ENCODE data around the gene PACRG. TPM values are rescaled to one million over a fixed set of nuclear protein-coding genes. Genes with fewer than 3 reads are reported as not detected.
A peak's percentile ranks its signal among the peaks of the same experiment; 100 is the strongest.

Gene PACRG
- total and polyA plus RNA-seq, 2 experiments from 2014 or later, result 0.17 to 0.68 TPM

DNA sequence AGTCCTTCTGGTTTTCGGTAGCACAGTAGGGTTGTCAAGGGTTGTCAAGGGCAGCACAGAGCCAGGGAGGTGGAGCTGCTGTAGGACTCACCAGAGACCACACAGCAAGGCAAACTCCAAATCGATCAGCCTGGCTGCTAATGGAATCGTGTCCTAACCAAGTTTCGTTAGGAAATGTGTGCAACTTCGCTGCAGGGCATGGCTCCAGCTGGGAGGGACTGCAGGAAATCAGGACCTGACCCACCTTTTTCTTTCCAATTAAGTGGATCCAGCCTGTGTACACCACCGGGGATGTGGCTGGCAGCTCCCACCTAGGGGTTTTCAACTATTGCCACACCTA, 435.1 kb downstream of the PACRG start:
- Histone ChIP-seq H3K4me3 (no peak overlapping the region), H3K27ac (ENCODE audit: low read depth) (no peak overlapping the region), H3K9me2 (ENCODE audit: insufficient read depth) (no peaks in the 10 kb centered on the region), H3K4me1 (ENCODE audit: insufficient read depth) (no peaks in the 10 kb centered on the region), H4K20me1 (replicated peaks; ENCODE audit: insufficient read depth) (no peaks in the 10 kb centered on the region), H3F3A (replicated peaks; ENCODE audit: low read depth) (no peaks in the 10 kb centered on the region), H3K4me2 (no peak overlapping the region), H2AFZ (0 out of 2 replicates have a peak overlapping the region, but pooled peaks have one; percentile 43), H3K27me3 (ENCODE audit: insufficient read depth) (no peaks in the 10 kb centered on the region), H3K36me3 (ENCODE audit: insufficient read depth) (no peaks in the 10 kb centered on the region), H3K79me2 (replicated peaks; ENCODE audit: insufficient read depth) (no peaks in the 10 kb centered on the region)
- no peaks in the 10 kb centered on the region for H3K4me1 Mint-ChIP-seq
- TF ChIP-seq CTCF (conservative IDR thresholded peaks at IDR 0.05; ENCODE audit: low read depth in 2 of 2), result no peak
- no peak for TF ChIP-seq NANOG (IDR thresholded peaks at IDR 0.05; ENCODE audit: borderline replicate concordance)
- no peak for TF ChIP-seq ZNF331 (CRISPR knock-in tag; IDR thresholded peaks at IDR 0.05; ENCODE audit: low read depth)
- no peak for TF ChIP-seq STAT1 (IDR thresholded peaks at IDR 0.05; ENCODE audit: unreplicated experiment)
- TF ChIP-seq ZNF462 (CRISPR knock-in tag; IDR thresholded peaks at IDR 0.05), result no peak
- TF ChIP-seq, protein P1, sequence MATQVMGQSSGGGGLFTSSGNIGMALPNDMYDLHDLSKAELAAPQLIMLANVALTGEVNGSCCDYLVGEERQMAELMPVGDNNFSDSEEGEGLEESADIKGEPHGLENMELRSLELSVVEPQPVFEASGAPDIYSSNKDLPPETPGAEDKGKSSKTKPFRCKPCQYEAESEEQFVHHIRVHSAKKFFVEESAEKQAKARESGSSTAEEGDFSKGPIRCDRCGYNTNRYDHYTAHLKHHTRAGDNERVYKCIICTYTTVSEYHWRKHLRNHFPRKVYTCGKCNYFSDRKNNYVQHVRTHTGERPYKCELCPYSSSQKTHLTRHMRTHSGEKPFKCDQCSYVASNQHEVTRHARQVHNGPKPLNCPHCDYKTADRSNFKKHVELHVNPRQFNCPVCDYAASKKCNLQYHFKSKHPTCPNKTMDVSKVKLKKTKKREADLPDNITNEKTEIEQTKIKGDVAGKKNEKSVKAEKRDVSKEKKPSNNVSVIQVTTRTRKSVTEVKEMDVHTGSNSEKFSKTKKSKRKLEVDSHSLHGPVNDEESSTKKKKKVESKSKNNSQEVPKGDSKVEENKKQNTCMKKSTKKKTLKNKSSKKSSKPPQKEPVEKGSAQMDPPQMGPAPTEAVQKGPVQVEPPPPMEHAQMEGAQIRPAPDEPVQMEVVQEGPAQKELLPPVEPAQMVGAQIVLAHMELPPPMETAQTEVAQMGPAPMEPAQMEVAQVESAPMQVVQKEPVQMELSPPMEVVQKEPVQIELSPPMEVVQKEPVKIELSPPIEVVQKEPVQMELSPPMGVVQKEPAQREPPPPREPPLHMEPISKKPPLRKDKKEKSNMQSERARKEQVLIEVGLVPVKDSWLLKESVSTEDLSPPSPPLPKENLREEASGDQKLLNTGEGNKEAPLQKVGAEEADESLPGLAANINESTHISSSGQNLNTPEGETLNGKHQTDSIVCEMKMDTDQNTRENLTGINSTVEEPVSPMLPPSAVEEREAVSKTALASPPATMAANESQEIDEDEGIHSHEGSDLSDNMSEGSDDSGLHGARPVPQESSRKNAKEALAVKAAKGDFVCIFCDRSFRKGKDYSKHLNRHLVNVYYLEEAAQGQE (IDR thresholded peaks at IDR 0.05; ENCODE audit: unreplicated experiment), result no peak
- TF ChIP-seq CREB1 (CRISPR knock-in tag; IDR thresholded peaks at IDR 0.05; ENCODE audit: low read depth), result no peak
- TF ChIP-seq EZH2 (IDR thresholded peaks at IDR 0.05; ENCODE audit: low read depth, unreplicated experiment), result no peak
- no peak for TF ChIP-seq ZNF114 (CRISPR knock-in tag; IDR thresholded peaks at IDR 0.05)
- TF ChIP-seq ETS1 (IDR thresholded peaks at IDR 0.05), result no peak
- peaks cover 2% of the 10 kb centered on the region for H3K27me3 Mint-ChIP-seq (ENCODE audit: insufficient read depth, low read depth, poor library complexity)
- H3K36me3 Mint-ChIP-seq (ENCODE audit: low read depth), result no peaks in the 10 kb centered on the region
- ATAC-seq (no peak), DNase-seq (ENCODE audit: low spot score) (no peak)
- no peaks in the 10 kb centered on the region for H3K9me3 Mint-ChIP-seq
- no peak overlapping the region for H3K4me3 Mint-ChIP-seq
- H3K27ac Mint-ChIP-seq, result no peak overlapping the region
